Measurements from ENCODE around the gene IDH3B.

IDH3B gene

DNA sequence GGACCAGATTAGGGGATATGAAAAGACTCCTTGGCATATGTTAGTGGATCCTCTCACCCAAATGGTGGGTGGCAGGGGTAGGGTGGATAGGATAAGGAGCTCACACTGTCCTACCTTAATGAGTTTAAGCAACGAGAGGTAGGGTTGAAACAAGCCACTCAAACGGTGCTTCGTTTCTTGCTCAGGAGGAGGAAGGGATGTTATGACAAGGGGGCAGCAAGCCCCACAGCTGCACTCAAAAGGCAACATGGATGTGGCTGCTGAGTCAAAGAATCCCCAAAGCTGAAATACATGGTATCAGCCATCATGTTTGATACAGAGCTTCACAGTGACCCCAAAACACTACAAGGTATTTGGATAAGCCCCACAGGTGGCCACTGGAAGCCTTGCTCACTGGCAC is 8.4 kb upstream of the IDH3B start:
- H3K4me3 ChIP-seq (ENCODE audit: low read depth, low read length), result no peak overlapping the region
- DNase-seq (ENCODE audit: low read depth), result no peak
- TF ChIP-seq, protein P1, sequence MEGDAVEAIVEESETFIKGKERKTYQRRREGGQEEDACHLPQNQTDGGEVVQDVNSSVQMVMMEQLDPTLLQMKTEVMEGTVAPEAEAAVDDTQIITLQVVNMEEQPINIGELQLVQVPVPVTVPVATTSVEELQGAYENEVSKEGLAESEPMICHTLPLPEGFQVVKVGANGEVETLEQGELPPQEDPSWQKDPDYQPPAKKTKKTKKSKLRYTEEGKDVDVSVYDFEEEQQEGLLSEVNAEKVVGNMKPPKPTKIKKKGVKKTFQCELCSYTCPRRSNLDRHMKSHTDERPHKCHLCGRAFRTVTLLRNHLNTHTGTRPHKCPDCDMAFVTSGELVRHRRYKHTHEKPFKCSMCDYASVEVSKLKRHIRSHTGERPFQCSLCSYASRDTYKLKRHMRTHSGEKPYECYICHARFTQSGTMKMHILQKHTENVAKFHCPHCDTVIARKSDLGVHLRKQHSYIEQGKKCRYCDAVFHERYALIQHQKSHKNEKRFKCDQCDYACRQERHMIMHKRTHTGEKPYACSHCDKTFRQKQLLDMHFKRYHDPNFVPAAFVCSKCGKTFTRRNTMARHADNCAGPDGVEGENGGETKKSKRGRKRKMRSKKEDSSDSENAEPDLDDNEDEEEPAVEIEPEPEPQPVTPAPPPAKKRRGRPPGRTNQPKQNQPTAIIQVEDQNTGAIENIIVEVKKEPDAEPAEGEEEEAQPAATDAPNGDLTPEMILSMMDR (IDR thresholded peaks at IDR 0.05; ENCODE audit: low read depth, low read length, missing control alignments), result no peak

DNA sequence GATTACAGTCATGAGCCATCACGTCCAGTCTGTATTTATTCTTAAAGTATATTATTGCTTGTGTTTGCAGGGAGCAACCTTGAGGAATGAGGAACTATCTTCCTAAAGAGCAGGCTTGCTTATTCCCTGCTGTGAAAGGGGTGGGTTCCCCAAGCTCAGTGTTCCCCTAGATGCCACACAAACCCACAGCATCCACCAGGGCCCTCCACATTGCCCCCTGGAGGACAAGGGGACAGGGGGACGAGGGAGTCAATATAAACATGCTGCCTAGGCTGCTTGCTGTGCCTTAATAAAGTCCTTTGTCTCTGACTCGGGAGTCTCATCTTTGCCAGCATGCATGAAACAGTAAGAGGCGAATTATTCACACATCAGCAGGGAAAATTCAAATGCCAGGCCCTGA is 8.0 kb upstream of the IDH3B start:
- TF ChIP-seq, protein P1 (IDR thresholded peaks at IDR 0.05; ENCODE audit: low read depth, low read length, missing control alignments), result peak; percentile 43
- no peak overlapping the region for H3K4me3 ChIP-seq (ENCODE audit: low read depth, low read length)
- DNase-seq (ENCODE audit: low read depth), result no peak

DNA sequence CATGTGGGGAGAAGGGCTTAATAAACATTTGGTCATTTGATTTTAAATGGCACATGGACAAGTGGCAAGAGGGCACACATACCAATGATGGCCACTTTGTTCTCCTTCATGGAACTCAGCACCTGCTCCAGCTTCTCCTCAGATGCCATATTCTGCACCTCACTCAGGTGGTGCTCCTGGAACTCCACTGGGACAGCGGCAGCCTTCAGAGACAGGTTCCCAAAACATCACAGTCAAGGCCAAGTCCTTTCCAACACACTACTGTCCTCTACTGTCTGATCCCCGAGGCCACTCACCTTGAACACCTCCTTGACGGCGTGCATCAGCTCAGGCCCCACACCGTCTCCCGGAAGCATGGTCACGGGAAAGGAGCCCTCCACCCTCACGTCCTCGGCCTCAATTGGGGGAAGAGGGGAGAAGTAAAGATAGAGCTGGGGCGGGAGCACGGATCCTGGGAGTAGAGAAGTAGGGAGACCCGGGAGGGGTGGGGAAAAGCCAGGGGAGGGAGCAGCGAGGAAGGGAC is 591 bp downstream of the IDH3B start:
- DNase-seq (ENCODE audit: low read depth), result no peak
- TF ChIP-seq, protein P1 (IDR thresholded peaks at IDR 0.05; ENCODE audit: low read depth, low read length, missing control alignments), result no peak
- H3K4me3 ChIP-seq (ENCODE audit: low read depth, low read length), result peak overlapping the region; percentile 78

DNA sequence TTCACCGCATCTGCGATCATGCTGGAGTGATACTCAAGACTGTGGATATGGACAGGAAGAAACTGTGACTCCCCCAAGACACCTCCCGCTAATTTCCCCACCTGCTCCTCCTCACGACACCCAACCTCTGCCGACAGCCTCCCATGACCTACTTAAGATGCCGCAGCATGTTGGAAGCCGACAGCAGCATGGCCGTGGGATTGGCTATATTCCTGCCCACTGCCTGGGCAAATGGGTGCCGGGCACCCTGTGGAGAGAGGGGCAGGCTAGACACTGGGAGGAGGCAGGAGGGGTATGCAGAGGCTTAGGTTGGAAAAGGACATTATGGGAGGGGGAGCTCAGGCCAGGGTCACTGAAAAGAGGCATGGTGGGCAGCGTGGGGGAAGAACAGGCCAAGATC is 4.5 kb downstream of the IDH3B start:
- no peak overlapping the region for H3K4me3 ChIP-seq (ENCODE audit: low read depth, low read length)
- TF ChIP-seq, protein P1 (IDR thresholded peaks at IDR 0.05; ENCODE audit: low read depth, low read length, missing control alignments), result no peak
- DNase-seq (ENCODE audit: low read depth), result no peak

DNA sequence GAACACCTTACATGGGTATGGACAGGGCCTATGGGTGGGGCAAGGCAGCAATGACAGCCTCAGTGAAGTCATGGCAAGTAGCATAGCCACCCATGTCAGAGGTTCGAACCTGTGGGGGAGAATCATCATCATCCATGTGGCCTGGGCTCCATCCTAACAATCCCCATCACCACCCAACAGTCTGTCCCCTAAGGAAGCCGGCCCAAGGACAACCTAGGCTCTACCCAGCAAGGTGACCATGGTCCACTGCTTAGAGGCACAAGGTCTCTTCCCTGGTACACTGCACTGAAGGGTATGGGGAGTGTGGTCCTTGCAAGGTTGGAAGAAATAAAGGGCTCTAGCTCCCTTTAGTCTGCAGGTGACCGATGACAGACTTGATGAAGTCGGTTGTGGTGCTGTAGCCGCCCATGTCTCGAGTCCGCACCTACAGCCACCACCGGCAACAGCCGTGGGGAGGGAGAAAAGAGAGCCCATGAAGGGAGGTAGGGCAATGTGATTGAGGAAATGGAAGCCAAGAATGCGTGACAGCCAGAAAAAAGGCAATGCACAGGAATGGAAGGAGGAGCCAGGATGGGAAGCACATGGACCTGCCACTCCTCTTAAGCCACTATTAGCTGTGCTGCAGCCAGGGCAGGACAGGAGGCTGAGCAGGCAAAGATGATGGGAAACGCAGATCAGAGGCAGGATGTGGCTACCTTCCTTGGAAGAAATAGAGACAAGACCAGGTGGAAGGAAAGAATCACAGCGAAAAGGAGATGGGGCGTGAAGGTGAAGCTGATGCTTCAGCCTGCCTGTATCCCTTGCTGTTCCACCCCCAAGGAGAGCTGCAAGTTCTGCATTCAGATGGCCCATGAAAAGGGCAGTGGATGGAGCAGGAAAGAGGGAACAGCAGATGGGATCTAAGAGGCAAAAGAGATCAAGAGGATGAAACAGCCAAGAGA is 5.3 kb downstream of the IDH3B start:
- TF ChIP-seq, protein P1 (IDR thresholded peaks at IDR 0.05; ENCODE audit: low read depth, low read length, missing control alignments), result no peak
- H3K4me3 ChIP-seq (ENCODE audit: low read depth, low read length), result no peak overlapping the region
- DNase-seq (ENCODE audit: low read depth), result no peak

DNA sequence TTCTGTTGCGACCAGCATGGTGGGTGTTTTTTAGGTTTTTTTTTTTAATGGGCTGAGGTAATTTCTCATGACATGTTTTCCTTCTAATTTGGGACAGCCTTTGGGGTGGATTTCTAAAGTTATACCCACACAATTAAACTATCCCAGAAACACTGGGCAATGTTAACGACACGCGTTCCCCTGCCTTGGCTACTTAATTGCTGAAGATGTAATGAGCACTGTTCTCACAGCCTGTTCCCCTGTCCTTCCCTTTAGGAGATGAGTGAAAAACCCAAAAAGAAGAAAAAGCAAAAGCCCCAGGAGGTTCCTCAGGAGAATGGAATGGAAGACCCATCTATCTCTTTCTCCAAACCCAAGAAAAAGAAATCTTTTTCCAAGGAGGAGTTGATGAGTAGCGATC is 6.3 kb downstream of the IDH3B start:
- H3K4me3 ChIP-seq (ENCODE audit: low read depth, low read length), result no peak overlapping the region
- TF ChIP-seq, protein P1 (IDR thresholded peaks at IDR 0.05; ENCODE audit: low read depth, low read length, missing control alignments), result no peak
- no peak for DNase-seq (ENCODE audit: low read depth)
